ENCODE measurements around the gene UCN2.
"Not testable (repeated sequence)": the region's sequence is repeated elsewhere in the genome, so short reads cannot be mapped to it uniquely, and the experiment has no call there.

The UCN2 gene

DNA sequence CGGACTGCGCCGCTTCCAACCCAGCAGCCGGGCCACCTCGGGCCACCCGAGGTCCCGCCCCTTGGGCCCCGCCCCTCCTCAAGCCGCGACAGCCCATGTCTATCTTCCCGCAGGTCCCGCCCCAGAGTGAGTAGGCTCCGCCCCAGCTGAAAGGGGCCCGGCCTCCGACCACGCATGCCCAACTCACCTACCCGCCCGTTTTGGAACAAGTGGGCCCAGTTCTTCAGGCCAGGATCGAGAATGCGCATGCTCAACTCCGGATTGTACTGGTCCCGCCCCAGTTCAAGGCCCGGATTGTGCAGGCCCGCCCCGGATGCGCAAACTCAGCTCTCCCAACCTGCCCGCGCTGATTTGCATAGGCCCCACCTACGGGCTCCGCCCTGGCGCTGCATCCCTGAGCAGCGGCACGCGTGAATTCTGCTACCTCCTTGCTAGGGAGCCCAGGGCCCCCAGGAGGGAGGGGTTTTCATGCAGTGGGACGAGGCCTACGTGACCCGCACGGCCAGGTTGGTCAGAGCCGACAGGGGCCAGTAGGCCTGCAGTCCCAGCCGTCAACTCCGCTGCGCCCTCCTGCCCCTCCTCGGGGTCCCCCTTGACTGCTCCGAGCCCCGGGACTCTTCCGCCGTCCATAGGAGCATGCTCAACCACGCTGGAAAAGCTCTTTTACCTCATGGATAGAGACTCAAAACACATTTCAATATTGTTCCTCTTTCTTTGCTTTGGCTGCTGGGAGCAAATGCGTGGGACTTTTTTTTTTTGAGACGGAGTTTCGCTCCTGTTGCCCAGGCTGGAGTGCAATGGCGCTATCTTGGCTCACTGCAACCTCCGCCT is 6.6 kb downstream of the UCN2 start, which contains the start of gene PFKFB4:
Gene PFKFB4, minus strand, starts transcription at position 8 of the 831 bp plus-strand sequence. CDS start 26 bp downstream, outside the sequence.
- no peaks in the 10 kb centered on the region for H3K9me3 Mint-ChIP-seq
- peak within 1 kb of the TSS; percentile 89 to 90 for H3K27ac Mint-ChIP-seq
- DNase-seq = peak; percentile 99 to 100
- peak; percentile 93 for ATAC-seq
- peak within 1 kb of the TSS; percentile 88 to 89 for H3K4me3 Mint-ChIP-seq
- peaks cover 64% of the 10 kb centered on the region for H3K4me1 Mint-ChIP-seq
- no peaks in the 10 kb centered on the region for H3K27me3 Mint-ChIP-seq

- Mint-ChIP-seq H3K9me3 (no peaks in the 10 kb centered on the region), H3K4me3 (peak overlapping the region; percentile 88 to 89), H3K4me1 (peaks cover 62% of the 10 kb centered on the region), H3K27ac (peak overlapping the region; percentile 89 to 90), H3K27me3 (no peaks in the 10 kb centered on the region)
- DNase-seq (no peak), ATAC-seq (no peak)
Observed at GRCh38 chr3:48555949-48556795, 7.4 kb downstream of the UCN2 start.

GRCh38 chr3:48555231-48555948 is 8.2 kb downstream of the UCN2 start:
- no peaks in the 10 kb centered on the region for H3K9me3 Mint-ChIP-seq
- no peaks in the 10 kb centered on the region for H3K27me3 Mint-ChIP-seq
- ATAC-seq (no peak), DNase-seq (no peak)
- H3K4me1 Mint-ChIP-seq = peaks cover 54% of the 10 kb centered on the region
- H3K27ac Mint-ChIP-seq = no peak overlapping the region
- peak overlapping the region; percentile 88 to 89 for H3K4me3 Mint-ChIP-seq

- Mint-ChIP-seq H3K27me3 (no peaks in the 10 kb centered on the region), H3K4me1 (peaks cover 55% of the 10 kb centered on the region), H3K4me3 (no peak overlapping the region), H3K27ac (no peak overlapping the region), H3K9me3 (no peaks in the 10 kb centered on the region)
- DNase-seq (no peak), ATAC-seq (no peak)
Observed at GRCh38 chr3:48553886-48554845, 9.4 kb downstream of the UCN2 start.

GRCh38 chr3:48553361-48553760 is 10.2 kb downstream of the UCN2 start:
- Mint-ChIP-seq H3K4me3 (no peak overlapping the region), H3K27ac (no peak overlapping the region)
- no peak for DNase-seq

GRCh38 chr3:48552111-48552951 is 11.2 kb downstream of the UCN2 start:
- DNase-seq (no peak), ATAC-seq (no peak)
- Mint-ChIP-seq H3K27me3 (no peaks in the 10 kb centered on the region), H3K9me3 (no peaks in the 10 kb centered on the region), H3K27ac (no peak overlapping the region), H3K4me3 (no peak overlapping the region), H3K4me1 (peaks cover 50% of the 10 kb centered on the region)

More at GRCh38 chr3:48553361-48553760, 10.2 kb downstream of the UCN2 start:
- H3K27me3 Mint-ChIP-seq = no peaks in the 10 kb centered on the region
- no peak for ATAC-seq
- H3K4me1 Mint-ChIP-seq = peaks cover 57% of the 10 kb centered on the region
- H3K9me3 Mint-ChIP-seq = no peaks in the 10 kb centered on the region

DNA sequence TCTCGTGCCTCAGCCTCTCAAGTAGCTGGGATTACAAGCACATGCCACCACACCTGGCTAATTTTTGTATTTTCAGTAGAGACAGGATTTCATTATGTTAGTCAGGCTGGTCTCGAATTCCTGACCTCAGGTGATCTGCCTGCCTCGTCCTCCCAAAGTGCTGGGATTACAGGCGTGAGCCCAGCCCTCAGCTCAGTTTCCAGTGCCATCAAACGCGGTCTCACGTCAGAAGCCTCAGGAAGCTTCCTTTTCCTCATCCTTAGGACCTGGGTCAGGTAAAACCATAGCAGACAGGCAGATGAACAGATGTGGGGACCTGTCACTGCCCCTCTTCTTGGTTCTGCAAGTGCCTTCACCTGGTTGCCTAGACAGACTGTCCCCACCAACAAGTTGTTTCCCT is 11.9 kb downstream of the UCN2 start:
- not testable (repeated sequence) for H3K4me3 Mint-ChIP-seq, H3K27me3 Mint-ChIP-seq, H3K9me3 Mint-ChIP-seq, DNase-seq, ATAC-seq, H3K27ac Mint-ChIP-seq
- peaks cover 48% of the 10 kb centered on the region for H3K4me1 Mint-ChIP-seq

GRCh38 chr3:48548729-48549705 is 14.6 kb downstream of the UCN2 start:
- H3K9me3 Mint-ChIP-seq = no peaks in the 10 kb centered on the region
- ATAC-seq = peak; percentile 97

DNA sequence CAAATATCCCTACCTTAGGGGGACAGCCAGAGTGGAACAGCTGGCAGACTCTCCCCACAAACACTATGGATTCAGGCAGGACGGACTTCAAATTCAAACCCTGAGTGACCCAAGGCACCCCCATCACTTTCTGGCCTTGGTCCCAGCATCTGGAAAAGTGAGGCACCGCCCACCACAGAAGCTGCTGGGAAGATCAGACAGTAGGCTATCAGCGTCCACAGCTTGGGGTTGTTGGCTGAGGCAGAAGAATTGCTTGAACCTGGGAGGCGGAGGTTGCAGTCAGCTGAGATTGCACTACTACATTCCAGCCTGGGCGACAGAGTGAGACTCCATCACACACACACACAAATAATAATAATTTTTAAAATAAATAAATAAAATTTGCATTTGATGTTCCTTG is 15.5 kb downstream of the UCN2 start:
- Mint-ChIP-seq H3K4me1 (peaks cover 15% of the 10 kb centered on the region), H3K27me3 (no peaks in the 10 kb centered on the region), H3K4me3 (no peak overlapping the region), H3K9me3 (no peaks in the 10 kb centered on the region), H3K27ac (peak overlapping the region in 1 of 2 donors; percentile 42)
- ATAC-seq (no peak), DNase-seq (no peak)

More at GRCh38 chr3:48548729-48549705, 14.6 kb downstream of the UCN2 start:
- DNase-seq = peak; percentile 80 to 84
- no peaks in the 10 kb centered on the region for H3K27me3 Mint-ChIP-seq
- peaks cover 21% of the 10 kb centered on the region for H3K4me1 Mint-ChIP-seq
- no peak overlapping the region for H3K4me3 Mint-ChIP-seq
- H3K27ac Mint-ChIP-seq = peak overlapping the region in 1 of 2 donors; percentile 27

GRCh38 chr3:48546203-48546829 is 17.3 kb downstream of the UCN2 start:
- H3K9me3 Mint-ChIP-seq = no peaks in the 10 kb centered on the region
- H3K27me3 Mint-ChIP-seq = no peaks in the 10 kb centered on the region
- H3K4me1 Mint-ChIP-seq = peaks cover 15% of the 10 kb centered on the region
- DNase-seq (no peak), ATAC-seq (no peak)
- no peak overlapping the region for H3K27ac Mint-ChIP-seq
- H3K4me3 Mint-ChIP-seq = no peak overlapping the region

DNA sequence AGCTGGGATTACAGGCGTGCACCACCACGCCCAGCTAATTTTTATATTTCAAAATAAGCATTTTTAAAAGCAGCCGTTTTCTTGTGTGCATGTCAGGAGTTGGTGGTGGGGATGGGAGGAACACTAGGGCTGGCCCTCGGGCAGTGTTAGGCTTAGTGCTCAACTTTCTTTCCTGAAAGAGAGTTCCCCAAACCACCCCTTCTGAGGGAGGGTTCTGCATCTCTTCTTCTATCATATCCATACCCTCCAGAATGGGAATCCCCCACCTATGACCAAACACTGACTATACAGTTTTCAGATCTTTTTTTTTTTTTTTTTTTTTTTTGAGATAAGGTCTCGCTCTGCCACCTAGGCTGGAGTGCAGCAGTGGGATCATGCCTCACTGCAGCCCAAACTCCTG is 19.4 kb downstream of the UCN2 start:
- ATAC-seq (no peak), DNase-seq (no peak)
- Mint-ChIP-seq H3K27ac (no peak overlapping the region), H3K4me3 (no peak overlapping the region), H3K27me3 (no peaks in the 10 kb centered on the region), H3K9me3 (no peaks in the 10 kb centered on the region), H3K4me1 (peaks cover 7% of the 10 kb centered on the region)

GRCh38 chr3:48543271-48543866 is 20.2 kb downstream of the UCN2 start:
- H3K27me3 Mint-ChIP-seq = no peaks in the 10 kb centered on the region
- no peak for ATAC-seq
- H3K9me3 Mint-ChIP-seq = no peaks in the 10 kb centered on the region
- H3K27ac Mint-ChIP-seq = peak overlapping the region; percentile 8 to 86
- DNase-seq = no peak
- no peaks in the 10 kb centered on the region for H3K4me1 Mint-ChIP-seq
- no peak overlapping the region for H3K4me3 Mint-ChIP-seq

Data from stimulated activated naive CD8-positive, alpha-beta T cell treated with anti-CD3 and anti-CD28 coated beads, Interleukin-15, amount 100 ng/mL, for 72 hours (primary cell).